HL-60 (cell line): ENCODE measurements around the gene KRT34.

Experiments used
- CTCF ChIP-seq: IDR thresholded peaks from one replicate; pipeline ENCODE4 v1.5.1; 2011; ENCODE audit warnings: low read length, control low read depth, inconsistent platforms; ENCODE audit not compliant: insufficient read depth
- GABPA ChIP-seq: IDR thresholded peaks from 2 replicates; pipeline ENCODE4 v1.6.1; 2012; ENCODE audit warnings: low read depth
- POLR2AphosphoS5 ChIP-seq: IDR thresholded peaks from 2 replicates; pipeline ENCODE4 v1.6.1; 2012; ENCODE audit warnings: low read depth
- REST ChIP-seq: IDR thresholded peaks from 2 replicates; pipeline ENCODE4 v1.6.1; 2012; ENCODE audit warnings: low read depth; ENCODE audit not compliant: insufficient replicate concordance

- TF ChIP-seq CTCF = no peak
- TF ChIP-seq POLR2AphosphoS5 = no peak
- TF ChIP-seq GABPA = no peak
- TF ChIP-seq REST = no peak
Observed at GRCh38 chr17:41335747-41336146, 46.4 kb downstream of the KRT34 start.
